SK-N-DZ (cell line): Measurements from ENCODE around the gene TNPO3. TPM values are rescaled to one million over a fixed set of nuclear protein-coding genes. Genes with fewer than 3 reads are reported as not detected.
A peak's percentile ranks its signal among the peaks of the same experiment; 100 is the strongest.

Experiments used
- DNase-seq: peaks from one replicate; pipeline ENCODE4 v3.0.0-alpha.2; 2015; ENCODE audit warnings: low spot score
- polyA plus RNA-seq, 2 experiments: library from polyadenylated mRNA; depleted of rRNA; stranded (reverse); fragments of >200 nt; gene quantifications; 2 replicates each; pipeline ENCODE4 v1.2.3, GENCODE V29; 2014

TNPO3 gene
- polyA plus RNA-seq (2014; cell fraction: cytosol; rRNA removed): 30.8 and 38.3 TPM in 2 replicates
- 23.2 and 28.1 TPM in 2 replicates for polyA plus RNA-seq (2014; cell fraction: nucleus; rRNA removed)

DNA sequence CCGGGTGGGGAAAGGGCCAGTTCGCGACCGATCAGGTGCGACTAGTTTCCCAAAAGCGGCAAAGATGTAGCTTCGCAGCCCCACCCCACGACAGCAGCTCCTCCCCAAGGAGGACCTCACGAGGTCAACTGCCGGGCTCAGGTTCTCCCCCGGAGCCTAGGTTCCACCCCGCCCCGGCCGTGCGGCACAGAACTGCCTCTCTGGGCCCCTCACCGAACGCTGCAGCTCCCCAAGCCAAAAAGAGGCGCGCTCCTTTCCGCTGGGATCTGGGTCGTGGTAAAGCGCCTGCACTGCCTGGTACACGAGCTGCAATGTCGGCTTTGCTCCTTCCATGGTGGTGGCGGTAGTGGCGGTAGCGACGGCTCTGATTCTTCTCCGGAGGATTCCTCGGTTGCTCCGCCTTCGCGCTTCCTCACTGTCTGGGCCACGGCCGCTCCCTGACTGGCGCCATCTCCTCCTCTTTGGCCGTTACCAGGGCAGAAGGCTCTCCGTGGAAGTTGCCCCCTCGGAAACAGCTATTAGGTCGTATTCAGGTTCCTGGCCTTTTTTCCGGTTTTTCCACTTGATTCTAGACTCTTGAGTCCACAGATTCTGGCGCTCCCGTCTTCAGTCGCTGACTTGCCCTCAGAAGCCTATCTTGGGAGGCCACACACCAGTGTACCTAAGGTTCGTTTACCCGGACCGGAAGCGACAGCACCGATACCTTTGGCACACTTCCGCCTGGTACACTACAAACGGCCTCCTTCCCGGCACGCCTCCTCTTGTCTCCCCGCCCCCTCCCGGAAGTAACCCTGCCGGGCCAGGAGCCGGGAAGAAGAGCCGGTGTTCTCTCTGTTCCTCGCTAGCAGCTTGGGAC, at the start of gene TNPO3:
TSS of gene TNPO3 (minus strand) at position 674 of the 856 bp plus-strand sequence. CDS start at position 333, 341 bp downstream.
- peak; percentile 95 for DNase-seq

- DNase-seq: no peak
Measured at GRCh38 chr7:129103561-129104324, 48.8 kb upstream of the TNPO3 start.

DNA sequence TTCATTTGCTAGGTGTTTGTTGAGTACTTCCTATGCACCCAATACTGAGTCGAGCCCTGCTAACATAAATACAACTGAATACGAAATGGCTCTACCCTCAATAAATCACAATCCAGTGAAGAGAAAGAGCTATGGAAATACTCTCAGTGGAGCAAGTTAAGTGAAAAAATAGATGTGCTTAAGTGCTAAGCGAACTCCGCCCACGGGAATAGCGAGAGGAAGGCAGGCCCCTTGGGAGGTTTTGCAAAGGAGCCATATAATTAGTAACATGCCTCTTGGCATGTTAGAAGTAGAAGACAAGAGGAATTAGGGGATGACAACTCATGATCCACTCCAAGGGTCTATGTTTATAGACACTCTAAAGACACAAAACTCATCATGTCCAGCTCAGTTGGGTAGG, 46.8 kb upstream of the TNPO3 start:
- no peak for DNase-seq

GRCh38 chr7:129100827-129101166, 45.9 kb upstream of the TNPO3 start:
- no peak for DNase-seq

GRCh38 chr7:129098409-129099084, 43.6 kb upstream of the TNPO3 start:
- no peak for DNase-seq

GRCh38 chr7:129095258-129095657, 40.3 kb upstream of the TNPO3 start:
- no peak for DNase-seq

DNA sequence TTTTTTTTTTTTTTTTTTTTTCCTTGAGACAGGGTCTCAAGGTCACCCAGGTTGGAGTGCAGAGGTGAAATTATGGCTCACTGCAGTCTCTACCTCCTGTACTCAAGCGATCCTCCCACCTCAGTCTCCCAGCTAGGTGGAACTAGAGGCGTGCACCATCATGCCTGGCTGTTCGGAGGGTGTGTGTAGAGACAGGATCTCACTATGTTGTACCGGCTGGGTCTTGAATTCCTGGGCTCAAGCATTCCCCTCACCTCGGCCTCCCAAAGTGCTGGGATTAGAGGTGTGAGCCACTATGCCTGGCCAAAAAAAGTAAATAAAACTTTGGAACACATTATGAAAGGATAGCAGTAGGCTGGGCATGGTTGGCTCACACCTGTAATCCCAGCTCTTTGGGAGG, 39.6 kb upstream of the TNPO3 start:
- DNase-seq: no peak

DNA sequence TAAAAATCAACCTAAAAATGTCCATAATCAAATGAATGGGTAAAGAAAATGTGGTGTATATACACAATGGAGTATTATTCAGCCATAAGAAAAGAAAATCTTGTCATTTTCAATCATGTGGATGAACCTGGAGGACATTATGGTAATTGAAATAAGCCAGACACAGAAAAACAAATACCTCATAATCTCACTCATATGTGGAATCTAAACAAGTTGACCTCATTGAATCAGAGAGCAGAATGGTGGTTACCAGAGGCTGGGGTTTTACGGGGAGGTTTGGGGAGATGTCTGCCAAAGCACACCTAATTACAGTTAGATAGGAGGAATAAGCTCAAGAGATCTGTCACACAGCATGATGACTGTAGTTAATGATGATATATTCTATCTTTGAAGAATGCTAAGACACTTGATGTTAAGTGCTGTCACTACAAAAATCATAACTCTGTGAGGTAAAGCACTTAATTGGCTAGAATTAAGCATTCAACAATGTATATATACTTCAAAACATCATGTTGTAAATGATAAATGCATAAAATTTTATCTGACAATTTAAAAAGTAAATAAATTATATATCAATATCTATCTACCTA, 39.1 kb upstream of the TNPO3 start:
- DNase-seq: peak; percentile 27

GRCh38 chr7:129091484-129092002, 36.6 kb upstream of the TNPO3 start:
- peak; percentile 81 for DNase-seq

DNA sequence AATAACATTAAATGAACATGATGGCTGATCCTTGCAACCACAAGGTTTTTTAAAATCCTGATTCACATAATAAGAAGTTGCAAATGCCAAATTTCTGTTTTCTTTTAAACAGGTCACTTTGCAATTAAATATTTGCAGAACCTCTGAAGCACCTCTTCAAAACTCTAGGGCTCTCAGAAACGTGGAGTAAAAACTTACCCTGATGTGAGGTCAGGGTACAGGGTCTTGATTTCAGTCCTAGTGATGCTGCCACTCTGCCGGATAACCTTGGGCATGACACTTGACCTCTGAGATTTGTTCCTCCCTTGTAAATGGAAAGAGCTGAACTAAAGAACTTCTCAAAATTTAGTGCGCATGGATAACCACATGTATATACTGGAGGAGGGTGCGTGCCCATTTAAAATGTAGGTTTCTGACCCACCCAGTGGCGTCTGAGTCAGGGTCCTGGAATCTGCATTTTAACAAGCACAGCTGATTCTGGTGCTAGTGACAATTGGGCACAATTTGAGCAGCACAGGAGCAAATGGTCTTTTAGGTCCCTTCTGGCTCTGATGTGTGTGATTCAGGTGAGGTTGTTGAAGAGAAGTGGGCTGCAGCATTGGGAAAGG, 35.5 kb upstream of the TNPO3 start:
- no peak for DNase-seq

- no peak for DNase-seq
Measured at GRCh38 chr7:129089521-129090212, 34.8 kb upstream of the TNPO3 start.

GRCh38 chr7:129084801-129085551, 30.1 kb upstream of the TNPO3 start:
- no peak for DNase-seq

- DNase-seq: no peak
Measured at GRCh38 chr7:129083525-129083924, 28.6 kb upstream of the TNPO3 start.

- no peak for DNase-seq
Measured at GRCh38 chr7:129078455-129078854, 23.5 kb upstream of the TNPO3 start.

DNA sequence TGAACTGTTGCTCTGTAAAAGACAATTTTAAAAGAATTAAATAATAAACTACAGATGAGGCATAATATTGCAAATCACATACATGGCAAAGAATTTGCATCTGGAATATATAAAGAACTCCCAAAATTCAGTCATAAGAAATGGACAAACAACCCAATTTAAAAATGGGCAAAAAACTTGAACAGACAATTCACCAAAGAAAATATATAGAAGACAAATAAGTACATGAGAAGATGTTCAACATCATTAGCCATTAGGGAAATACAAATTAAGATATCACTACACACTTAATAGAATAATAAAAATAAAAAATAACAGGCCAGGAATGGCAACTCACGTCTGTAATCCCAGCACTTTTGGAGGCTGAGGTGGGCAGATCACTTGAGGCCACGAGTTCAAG, 22.0 kb upstream of the TNPO3 start:
- no peak for DNase-seq

GRCh38 chr7:129074994-129075393, 20.1 kb upstream of the TNPO3 start:
- DNase-seq: no peak

GRCh38 chr7:129074361-129074871, 19.5 kb upstream of the TNPO3 start:
- no peak for DNase-seq

DNA sequence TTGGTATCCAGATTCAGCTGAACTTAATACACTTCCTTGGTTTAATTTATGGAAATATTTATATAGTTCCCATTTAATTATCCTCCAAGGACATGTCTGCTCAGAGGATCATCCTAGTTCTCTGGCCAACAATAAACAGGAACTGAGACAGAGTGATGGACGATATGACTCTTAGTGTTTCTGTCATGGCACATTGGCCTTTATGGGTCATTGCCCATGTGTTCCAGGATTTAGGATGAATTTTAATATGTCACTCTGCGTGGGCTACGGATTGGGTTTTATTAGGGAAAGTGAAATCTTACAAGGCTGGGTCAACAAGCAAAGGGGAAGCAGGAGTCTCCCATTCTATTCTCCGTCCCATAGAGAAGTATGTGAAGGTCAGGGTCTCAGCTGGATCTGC, 18.8 kb upstream of the TNPO3 start:
- DNase-seq: no peak

DNA sequence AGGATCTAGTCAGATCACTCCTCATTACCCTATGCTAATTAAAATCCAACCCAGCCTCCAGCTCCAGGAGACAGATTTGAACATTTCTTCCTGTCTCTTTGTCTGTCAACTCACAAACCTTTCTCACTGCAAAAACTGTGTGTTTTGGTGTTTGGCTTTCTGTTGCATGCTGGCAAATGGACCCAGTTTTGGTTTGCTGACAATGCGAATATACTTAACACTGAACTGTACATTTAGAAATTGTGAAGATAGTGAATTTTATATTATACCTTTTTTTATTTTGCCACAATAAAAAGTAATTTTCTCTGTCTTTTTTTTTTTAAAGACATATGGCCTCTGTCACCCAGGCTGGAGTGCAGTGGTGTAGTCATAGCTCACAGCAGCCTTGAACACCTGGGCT, 18.3 kb upstream of the TNPO3 start:
- DNase-seq: no peak
